GM18502 (cell line): ENCODE results near the gene AKAP7.

Experiments
- ATAC-seq: cut with Tn5 transposase; IDR thresholded peaks from one replicate; pipeline ENCODE4 v1.9.1; 2021; ENCODE audit warnings: mild to moderate bottlenecking; ENCODE audit not compliant: unreplicated experiment, poor library complexity

AKAP7 gene

GRCh38 chr6:131191590-131191989 lies 56.3 kb downstream of the AKAP7 start:
- no peak for ATAC-seq

GRCh38 chr6:131197716-131198115 lies 62.4 kb downstream of the AKAP7 start:
- ATAC-seq: no peak

GRCh38 chr6:131199568-131200272 lies 64.5 kb downstream of the AKAP7 start:
- peak; percentile 100 for ATAC-seq

DNA sequence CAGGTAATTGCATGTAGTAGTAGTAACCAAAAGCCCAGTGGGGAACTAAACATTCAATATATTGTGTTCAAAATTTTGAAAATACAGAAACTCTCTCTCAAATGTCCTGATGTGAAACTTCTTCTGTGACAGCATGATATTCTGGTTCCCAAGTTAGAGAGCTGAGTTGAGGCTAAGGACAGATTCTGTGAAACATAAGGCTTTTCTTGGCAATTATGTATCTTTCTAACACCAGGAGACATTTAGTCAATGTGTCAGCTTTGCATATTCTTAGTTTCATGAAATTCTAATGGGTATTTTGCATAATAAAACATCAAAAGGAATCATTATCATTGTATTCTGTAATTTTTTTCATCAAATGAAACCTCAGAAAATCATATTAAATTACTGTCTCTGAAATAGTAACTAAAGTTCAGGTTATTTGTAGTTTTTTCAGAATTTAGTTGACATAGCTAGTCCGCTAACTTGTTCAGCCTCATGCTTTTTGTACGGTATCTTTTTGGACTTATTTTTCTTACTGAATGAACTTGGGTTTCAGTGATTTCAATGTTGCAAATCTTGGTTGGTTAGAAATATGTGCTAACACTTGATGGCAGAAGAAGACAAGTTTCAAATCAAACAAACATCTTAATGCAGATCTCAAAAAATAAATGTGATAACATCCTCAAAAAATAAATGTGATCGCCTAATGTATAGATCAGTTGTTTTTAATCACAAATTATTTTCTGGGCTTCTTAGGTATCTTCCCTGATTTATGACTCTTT lies 70.4 kb downstream of the AKAP7 start:
- no peak for ATAC-seq

GRCh38 chr6:131206463-131207251 lies 71.4 kb downstream of the AKAP7 start:
- no peak for ATAC-seq

- ATAC-seq: no peak
These were observed 73.5 kb downstream of the AKAP7 start for GRCh38 chr6:131208787-131209186.

GRCh38 chr6:131210469-131210868 lies 75.2 kb downstream of the AKAP7 start:
- no peak for ATAC-seq

DNA sequence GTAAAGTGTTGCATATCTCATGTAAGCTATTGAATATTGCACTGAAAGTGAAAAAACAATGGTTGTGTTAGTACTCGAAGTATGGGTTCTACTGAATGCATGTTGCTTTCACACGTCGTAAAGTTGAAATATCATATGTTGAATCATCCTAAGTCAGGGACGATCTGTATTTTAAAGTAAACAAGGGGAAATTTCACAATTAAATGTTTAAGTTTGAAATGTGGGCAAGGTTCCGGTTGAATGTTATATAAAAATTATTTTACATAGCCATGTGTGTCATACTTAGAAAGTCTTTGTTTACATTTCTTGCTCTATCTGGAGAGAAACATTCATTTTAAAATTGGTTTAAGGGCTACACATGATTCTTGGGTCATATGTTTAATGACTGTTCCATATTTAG lies 76.8 kb downstream of the AKAP7 start:
- ATAC-seq: no peak

DNA sequence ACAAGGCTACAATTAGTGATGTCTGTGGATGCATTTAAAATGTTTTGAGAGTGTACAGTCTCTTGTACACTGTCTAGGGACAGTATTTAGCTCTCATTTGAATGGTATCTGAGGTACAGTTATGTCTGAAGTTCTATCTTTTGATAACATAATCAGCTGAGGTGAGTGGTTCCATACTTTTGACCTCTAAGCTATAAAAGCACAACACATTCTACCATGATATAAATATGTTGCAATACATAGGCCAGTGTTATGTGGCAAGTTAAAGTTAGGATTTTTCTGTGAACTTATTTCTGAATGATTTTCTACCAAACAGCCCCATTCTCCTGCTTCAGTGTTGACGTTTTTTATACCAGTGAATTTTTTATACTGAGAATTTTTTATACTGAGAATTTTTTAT lies 77.6 kb downstream of the AKAP7 start:
- ATAC-seq: no peak

GRCh38 chr6:131213501-131213990 lies 78.3 kb downstream of the AKAP7 start:
- ATAC-seq: no peak

DNA sequence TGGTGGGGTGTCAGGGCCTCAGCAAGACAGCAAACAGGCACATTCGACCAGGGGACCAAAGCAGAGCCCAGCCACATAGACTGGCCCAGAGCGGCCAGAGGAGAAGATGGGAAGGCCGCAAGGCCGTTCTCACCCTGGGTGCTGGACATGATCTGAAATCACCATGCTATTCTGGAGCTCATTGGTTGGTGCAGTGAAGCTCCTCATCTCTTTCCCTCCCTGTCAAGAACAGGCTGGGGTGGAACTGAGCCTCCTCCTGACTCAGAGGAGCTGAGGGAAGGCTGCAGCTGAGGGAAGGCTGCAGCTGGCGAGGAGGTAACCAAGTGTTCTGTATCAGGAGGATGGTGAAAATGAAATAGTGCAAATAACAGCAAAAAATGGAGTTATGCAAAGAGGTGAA lies 80.0 kb downstream of the AKAP7 start:
- ATAC-seq: no peak

GRCh38 chr6:131216246-131216645 lies 81.0 kb downstream of the AKAP7 start:
- no peak for ATAC-seq

- ATAC-seq: no peak
These were observed 87.5 kb downstream of the AKAP7 start for GRCh38 chr6:131222773-131223172.

- ATAC-seq: no peak
These were observed 88.1 kb downstream of the AKAP7 start for GRCh38 chr6:131223416-131223815.

- no peak for ATAC-seq
These were observed 89.9 kb downstream of the AKAP7 start for GRCh38 chr6:131225127-131225526.

DNA sequence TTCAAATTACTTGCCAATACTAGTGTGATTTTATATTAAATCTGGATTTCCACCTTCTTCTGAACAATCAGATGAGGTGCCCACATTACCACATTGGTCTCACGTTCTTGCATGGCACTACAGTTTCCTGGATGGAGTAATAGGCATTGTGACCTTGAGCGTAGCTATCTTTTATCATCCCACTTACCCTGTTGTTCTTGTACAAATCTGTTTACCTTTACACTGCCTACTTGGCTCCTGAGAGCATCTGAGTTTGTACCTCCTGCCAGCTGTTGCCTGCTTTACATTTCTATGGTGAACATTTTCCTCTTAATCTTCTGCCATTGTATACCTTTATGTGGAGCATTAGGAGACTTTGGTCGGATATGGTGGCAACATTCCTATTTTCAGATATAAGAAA lies 90.7 kb downstream of the AKAP7 start:
- ATAC-seq: no peak

DNA sequence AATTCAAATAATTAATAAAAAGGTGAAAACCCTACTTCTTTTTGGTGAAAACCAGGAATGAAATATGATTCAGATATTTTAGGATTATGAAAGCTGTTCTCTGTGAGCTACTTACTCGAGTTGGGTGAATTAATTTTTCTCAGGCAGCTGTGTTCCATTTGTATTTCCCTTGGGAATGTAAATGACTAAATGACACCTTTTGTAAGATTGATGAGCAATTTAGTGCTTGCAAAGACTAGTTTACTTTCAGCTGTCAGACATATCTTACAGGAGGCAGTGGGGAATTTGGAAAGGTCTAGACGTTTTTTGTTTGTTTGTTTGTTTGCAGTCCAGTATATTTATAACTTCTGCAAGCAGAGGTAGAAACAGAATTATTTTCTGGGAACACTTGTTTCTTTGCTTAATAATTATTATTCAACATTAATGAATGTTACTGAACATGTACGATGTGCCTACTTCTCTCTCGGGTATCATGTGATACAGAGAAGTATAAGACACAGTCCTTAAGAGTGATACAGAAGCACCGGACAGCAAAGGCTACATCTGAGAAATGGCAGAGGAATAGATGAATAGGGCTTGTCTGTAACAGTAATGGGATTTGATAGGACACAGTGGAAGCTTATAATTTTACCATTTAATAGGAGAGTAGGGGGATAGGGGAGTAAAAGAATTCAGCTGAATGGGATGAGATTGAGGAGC lies 91.3 kb downstream of the AKAP7 start:
- ATAC-seq: no peak

DNA sequence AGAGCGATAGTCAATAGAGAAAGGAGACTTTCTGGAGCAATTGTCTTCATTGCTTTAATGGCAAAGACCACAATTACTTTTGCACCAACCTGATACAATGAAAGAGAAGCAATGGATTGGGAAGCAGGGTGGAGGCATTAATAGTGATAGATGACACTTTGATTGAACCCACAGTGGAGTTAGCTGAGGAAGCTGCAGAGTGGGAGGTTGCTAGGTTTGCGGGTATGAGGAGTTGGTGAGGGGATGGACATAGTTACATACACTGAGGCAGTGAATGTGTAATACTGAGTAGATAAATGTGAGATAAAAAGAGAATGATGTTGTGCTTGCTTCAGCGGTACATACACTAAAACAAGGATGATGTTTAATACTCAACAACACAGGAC lies 91.9 kb downstream of the AKAP7 start:
- ATAC-seq: no peak

DNA sequence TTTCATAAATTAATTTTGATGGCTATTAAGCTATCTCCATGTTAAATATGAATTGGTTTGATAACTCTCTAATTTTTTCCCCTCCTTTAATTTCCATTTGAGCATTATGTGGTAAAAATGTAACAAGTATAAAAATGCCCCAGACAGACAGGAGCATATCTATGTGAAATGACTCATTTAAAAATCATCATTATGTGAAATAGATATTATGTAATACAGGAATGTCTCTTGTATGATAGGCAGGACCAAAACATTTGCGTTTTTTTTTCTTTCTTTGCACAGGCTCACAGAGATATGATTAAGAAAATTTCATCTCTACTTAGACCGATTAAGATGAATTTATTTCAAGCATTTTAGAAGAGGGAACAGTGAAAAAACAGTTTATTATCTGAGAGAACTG lies 95.8 kb downstream of the AKAP7 start:
- ATAC-seq: no peak

DNA sequence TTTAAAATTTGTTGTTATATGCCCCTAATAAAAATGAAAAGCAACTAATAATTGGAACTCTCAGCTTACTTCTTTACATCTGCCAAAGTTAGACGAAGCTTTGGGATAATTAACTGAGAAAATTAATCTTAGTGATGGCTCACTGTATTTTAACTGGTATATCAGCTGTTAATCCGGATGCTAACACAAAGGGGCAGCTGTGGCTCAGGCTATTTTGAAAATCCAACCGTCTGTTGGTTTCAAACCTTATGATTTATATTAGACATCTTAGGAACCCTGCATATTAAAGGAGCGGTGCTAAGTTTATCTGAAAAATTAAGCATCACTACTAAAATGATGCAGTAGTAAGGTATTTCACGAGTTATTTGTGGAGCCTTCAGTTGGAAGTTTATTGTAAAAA lies 96.6 kb downstream of the AKAP7 start:
- ATAC-seq: no peak
